GM12892 (cell line): Measurements from ENCODE around the gene PSMA5.

ENCODE experiments used
- DNase-seq: peaks from one replicate; pipeline ENCODE4 v3.0.0; 2011; ENCODE audit not compliant: insufficient read length
- FAIRE-seq: peaks from 2 replicates; lab custom pipeline; 2011; peaks lifted over from hg19 to GRCh38; lab: Jason Lieb, UNC
- POLR2A ChIP-seq: IDR thresholded peaks from 2 replicates; pipeline ENCODE4 v1.6.1; 2011; ENCODE audit warnings: low read depth, low read length, control low read depth
- POLR2AphosphoS5 ChIP-seq: IDR thresholded peaks from 2 replicates; pipeline ENCODE4 v1.6.1; 2011; ENCODE audit warnings: low read depth, low read length, control low read depth
- TAF1 ChIP-seq: IDR thresholded peaks from 2 replicates; pipeline ENCODE4 v1.6.1; 2011; ENCODE audit warnings: low read depth, mild to moderate bottlenecking, control low read depth, low read length, borderline replicate concordance

PSMA5 gene

DNA sequence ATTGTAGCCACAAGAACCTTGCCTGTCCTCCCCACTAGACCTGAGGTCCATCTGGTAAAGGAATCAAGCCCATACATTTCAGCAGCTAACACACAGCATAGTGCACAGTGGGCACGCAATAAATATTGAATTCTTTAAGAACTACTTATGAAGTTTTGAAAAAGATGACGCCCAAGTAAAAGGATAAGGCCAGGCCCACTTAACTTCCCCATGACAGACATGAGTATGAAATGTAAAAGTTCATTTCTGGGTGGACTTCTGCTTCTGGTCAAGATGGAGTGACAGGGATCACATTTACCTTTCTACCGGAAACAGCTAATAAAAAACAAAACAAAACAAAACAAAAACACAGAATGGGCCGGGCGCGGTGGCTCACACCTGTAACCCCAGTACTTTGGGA, 54.0 kb downstream of the PSMA5 start:
- TF ChIP-seq TAF1 (no peak), POLR2AphosphoS5 (no peak)
- DNase-seq (no peak), FAIRE-seq (no peak)

DNA sequence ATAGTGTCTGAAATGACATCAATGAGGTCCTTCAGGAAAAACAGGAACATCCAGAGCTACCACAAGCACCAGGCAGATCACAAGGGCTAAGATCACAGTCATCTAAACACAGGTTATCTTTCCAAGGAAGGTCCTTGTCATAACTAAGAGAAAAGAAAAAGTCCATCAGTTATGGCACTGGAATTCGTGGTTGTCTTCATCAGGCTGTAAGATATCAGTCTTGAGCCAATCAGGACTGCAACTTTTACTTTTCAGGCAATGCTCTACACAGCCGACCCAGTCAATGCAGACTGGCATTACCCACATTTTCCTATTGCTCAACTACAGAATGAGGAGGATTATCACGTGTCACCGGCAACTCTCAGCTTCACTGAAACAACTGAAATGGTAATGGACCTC, 54.9 kb downstream of the PSMA5 start:
- TF ChIP-seq TAF1 (no peak), POLR2AphosphoS5 (no peak), POLR2A (no peak)
- DNase-seq, result no peak
- no peak for FAIRE-seq

DNA sequence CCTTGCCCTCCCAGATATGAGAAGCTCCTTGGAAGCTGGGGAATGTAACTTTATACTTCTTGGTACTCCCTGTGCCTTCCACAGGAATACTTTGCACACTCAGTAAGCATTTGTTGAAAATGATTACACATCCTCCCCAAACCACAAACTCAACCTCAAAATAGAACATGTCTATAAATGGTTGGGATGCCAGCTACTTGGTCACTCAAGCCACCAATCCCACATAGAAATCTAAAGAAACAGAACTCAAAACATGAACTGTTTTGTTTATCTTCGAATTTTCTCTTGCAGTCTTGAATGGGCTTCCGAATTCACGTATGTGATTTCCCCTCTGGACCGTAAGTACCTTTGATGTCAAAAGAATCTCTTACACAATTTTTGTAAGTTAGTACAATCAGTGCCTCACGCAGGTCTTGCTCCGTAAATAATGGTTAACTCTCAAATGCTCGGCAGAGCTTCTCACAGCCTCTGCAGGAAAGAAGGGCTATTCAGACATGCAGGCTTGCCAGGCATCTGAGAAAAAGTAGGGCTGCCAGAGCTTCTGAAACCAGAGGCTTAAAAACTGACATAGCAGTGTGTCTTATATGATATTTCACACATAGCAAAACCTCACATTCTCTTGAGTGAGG, 55.4 kb downstream of the PSMA5 start:
- FAIRE-seq, result no peak
- no peak for DNase-seq
- no peak for TF ChIP-seq POLR2AphosphoS5
- TF ChIP-seq TAF1, result no peak

- no peak for DNase-seq
- no peak for FAIRE-seq
- no peak for TF ChIP-seq POLR2A
- no peak for TF ChIP-seq TAF1
- TF ChIP-seq POLR2AphosphoS5, result no peak
These were observed 57.0 kb downstream of the PSMA5 start for GRCh38 chr1:109369167-109369746.

DNA sequence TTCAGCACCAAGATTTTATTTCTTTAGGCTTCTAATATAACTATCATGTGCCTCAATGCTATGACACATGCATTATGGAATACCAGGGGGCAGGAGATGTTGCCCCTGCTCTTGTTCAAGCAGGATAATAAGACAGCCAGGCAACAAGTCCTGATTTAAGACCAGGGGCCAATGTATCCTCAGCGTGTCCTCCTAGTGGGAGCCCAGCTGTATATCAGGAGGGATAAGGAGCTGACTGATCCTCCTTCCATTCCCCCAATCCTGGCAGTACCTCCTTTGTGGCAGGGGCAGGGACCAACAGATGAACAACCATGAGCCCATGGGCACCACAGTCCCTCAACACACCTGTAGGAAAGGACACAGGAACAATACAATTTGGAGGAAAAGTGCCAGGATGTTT, 57.8 kb downstream of the PSMA5 start:
- DNase-seq (no peak), FAIRE-seq (no peak)
- TF ChIP-seq POLR2AphosphoS5 (no peak), POLR2A (no peak), TAF1 (no peak)

DNA sequence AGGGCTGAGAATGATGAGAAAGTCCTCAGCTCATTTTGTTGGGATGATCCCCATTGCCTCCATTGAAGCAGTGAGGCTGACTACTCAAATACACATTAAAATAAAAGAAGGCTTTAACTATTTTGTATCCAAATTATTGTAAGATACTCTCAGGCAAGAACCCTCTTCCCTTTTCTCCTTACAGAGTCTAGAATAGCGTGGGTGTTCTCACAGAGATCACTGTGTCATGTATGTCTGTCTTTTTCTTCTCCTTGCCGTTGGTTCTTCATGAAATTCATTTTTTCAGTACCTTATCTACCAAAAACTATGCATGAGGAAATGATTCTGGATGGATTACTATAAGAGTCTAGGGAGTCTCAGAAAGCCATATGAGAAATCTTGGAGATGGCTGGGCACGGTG, 58.6 kb downstream of the PSMA5 start:
- no peak for FAIRE-seq
- TF ChIP-seq TAF1 (no peak), POLR2A (no peak), POLR2AphosphoS5 (no peak)
- no peak for DNase-seq

DNA sequence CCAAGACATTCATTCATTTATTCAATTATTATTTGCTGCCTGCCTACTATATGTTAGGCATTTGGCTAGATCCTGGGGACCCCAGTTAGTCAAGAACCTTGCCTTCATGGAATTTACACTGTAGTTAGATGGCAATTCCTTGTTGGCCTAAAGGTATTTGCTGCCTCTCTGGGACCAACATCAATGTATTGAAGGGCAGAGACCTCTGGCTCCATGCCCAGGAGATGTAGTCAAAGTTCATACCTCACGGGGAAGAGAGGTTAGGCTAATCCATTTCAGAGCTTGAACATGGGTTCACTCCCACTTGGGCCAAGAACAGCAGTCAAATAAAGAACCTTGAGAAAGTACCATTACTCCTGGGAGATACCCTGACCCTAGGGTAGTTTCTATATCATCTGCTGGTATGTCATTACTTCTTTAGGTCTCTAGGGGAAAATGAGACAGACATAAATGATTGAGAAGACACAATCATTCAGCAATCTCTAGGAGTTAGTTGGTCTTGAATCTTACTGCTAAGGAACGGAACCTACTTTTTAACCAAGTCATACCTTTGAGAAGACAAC, 60.5 kb downstream of the PSMA5 start:
- TF ChIP-seq POLR2AphosphoS5 (no peak), TAF1 (no peak), POLR2A (no peak)
- DNase-seq (no peak), FAIRE-seq (no peak)

- TF ChIP-seq TAF1 (no peak), POLR2A (no peak), POLR2AphosphoS5 (no peak)
- DNase-seq (no peak), FAIRE-seq (no peak)
These were observed 64.6 kb downstream of the PSMA5 start for GRCh38 chr1:109361649-109362048.

- no peak for DNase-seq
- TF ChIP-seq TAF1, result no peak
- TF ChIP-seq POLR2A, result no peak
- no peak for TF ChIP-seq POLR2AphosphoS5
- no peak for FAIRE-seq
These were observed 65.2 kb downstream of the PSMA5 start for GRCh38 chr1:109361069-109361468.

GRCh38 chr1:109357616-109358015, 68.6 kb downstream of the PSMA5 start:
- no peak for TF ChIP-seq POLR2A
- TF ChIP-seq TAF1, result no peak
- no peak for TF ChIP-seq POLR2AphosphoS5
- DNase-seq (no peak), FAIRE-seq (no peak)

- TF ChIP-seq TAF1 (no peak), POLR2AphosphoS5 (no peak), POLR2A (no peak)
- FAIRE-seq (no peak), DNase-seq (no peak)
These were observed 69.3 kb downstream of the PSMA5 start for GRCh38 chr1:109356915-109357314.

- FAIRE-seq, result no peak
- no peak for DNase-seq
- TF ChIP-seq POLR2A (no peak), POLR2AphosphoS5 (no peak), TAF1 (no peak)
These were observed 69.7 kb downstream of the PSMA5 start for GRCh38 chr1:109356505-109356904.
